ELR (cell line): ENCODE data around the gene HIVEP3.

Experiments
- DNase-seq: peaks from one replicate; pipeline ENCODE4 v3.0.0-alpha.2; 2015; ENCODE audit warnings: low read depth

The HIVEP3 gene

DNA sequence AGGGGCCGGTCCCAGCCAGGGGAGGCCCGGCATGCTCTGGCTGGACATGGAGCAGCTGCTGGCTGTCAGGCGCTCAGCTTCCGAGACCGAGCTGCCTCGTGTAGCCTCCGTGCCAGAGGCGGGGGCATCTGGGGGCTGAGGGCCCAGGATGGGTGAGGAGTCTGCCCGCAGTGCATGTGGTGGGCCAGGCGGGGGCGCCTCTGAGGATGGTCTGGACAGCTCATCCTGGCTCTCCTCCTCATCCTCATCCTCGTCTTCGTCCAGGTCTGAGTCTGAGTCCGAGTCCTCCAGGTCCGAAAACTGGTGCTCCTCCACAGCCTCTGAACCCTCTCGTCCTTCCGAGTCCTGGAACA lies 405.4 kb downstream of the HIVEP3 start:
- no peak for DNase-seq

GRCh38 chr1:41512701-41513382 lies 405.9 kb downstream of the HIVEP3 start:
- DNase-seq: no peak

DNA sequence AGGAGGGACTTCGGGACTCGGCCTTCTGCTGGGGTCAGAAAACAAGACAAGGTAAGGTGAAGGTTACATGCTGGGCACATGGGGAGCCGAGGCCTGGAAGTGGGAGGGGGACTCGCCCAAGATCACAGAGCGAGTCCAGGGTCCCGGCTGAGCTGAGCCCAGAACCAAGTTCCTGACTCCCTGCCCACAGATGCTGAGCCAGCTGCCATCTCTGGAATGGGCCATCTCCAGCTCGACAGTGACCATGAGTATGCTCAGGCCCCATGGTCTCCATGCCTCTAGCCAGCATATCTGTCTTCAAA lies 407.5 kb downstream of the HIVEP3 start:
- DNase-seq: no peak

- no peak for DNase-seq
Observed at GRCh38 chr1:41510531-41511238, 408.0 kb downstream of the HIVEP3 start.

DNA sequence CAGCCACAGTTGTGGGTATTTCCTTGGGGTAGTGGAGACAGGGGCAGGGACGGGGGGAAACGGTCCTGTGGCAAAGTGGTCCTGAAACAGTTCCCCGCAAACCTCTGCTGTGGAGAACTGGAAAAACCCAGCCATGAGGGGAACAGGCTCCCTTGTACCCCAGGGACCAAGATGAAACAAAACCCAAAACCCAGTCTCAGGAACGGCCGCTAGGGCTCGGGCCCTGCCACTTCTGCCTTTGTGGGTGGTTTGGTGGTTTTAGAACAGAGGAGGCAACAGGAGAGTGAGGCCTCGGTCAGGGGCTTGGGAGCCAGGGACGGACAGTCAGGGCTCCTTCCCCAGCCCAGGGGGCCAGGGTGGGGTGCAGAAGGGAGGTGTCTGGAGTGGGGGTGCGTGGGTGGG lies 409.5 kb downstream of the HIVEP3 start:
- no peak for DNase-seq

- DNase-seq: no peak
Observed at GRCh38 chr1:41508290-41508689, 410.4 kb downstream of the HIVEP3 start.

DNA sequence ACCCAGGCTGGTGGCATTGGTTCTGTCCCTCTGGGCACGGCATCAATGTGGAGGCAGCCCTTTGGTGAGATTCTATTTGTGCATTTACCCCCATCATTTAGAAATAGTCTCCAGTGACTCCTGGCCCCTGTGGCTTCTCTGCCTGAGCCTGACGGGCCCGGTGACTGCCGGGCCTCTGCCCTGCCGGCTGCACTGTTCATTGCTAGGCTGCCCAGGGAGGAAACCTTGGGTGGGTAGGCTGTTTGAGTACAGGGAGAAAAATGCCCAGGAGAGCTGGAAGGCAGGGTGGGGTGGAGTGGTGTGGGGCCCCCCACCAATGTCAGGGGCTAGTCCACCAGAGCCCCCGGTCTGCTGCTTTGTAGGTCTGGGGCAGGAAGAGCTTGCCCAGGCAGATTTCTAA lies 410.9 kb downstream of the HIVEP3 start:
- DNase-seq: no peak

DNA sequence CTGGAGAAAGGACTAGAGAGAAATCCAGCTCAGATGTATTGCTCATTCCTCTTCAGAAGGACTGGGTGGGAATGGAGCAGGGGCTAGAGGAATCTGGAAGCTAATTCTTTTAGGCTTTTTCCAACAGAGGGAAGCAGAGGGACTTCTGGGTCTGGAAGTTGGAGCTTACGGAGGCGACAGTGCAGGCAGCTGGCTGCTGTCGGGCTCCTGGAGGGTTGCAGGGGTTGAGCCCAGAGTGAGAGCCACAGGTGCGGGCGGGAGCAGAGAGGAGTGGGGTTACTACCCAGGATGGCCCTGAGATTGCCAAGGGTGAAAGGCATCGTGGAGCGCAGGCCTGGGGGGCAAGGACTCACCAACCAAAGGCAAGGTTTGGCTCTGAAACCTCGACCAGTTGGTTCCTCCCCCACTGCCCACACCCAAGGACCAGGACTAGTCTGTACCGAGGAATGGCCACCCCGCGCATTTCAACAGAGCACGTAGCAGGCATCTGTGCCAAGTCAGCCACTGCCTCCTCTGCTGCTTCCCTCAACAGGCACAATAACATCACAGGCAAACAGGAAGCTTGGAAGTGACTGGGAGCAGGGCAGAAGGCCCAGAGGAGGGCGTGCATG lies 411.5 kb downstream of the HIVEP3 start:
- no peak for DNase-seq

GRCh38 chr1:41504114-41505035 lies 414.3 kb downstream of the HIVEP3 start:
- DNase-seq: no peak

DNA sequence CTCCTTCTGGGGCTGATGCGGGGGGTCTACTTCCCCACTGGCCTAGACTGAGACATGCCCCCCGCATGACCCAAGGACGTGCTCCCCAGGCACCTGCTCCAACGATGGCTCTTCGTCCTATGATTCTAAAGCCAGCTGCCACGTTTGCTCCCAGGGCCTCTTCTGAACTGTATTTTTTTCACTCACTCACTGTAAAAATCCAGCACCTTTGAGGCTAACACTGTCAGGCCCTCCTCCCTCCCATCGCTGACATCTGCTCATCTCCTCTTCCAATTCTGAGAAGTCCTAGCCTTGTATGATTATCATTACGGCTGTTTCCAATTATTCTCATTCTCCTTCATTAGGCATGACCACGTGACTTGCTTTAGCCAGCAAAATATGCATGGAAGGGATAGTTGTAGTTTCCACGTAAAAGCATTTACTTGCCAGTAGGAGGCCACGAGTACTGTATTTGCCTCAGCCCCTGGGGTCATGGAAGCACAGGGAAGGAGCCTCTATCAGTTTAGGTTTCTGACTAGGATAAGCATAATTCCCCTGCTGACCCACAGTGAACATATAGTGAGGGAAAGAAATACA lies 415.1 kb downstream of the HIVEP3 start:
- DNase-seq: peak; percentile 41

GRCh38 chr1:41502912-41503311 lies 415.8 kb downstream of the HIVEP3 start:
- no peak for DNase-seq

DNA sequence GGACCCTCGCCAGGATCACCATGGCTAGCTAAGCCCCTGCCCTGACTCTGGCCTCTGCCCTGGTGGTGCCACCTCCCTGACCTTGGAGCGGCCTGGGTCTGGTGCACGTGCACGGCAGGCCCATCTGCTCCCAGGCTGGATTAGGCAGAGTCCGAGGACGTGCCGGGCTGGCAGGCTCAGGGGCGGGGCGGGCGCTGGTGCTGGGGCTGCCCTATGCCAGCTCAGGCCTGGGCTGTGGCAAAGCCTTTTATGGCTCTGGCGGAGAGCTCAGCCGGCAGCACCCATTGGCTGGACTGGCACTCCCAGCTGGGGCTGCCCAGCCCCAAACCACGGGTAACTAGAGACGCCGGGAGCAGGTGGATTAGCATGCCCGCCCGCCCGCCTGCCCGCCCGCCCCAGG lies 417.1 kb downstream of the HIVEP3 start:
- no peak for DNase-seq

DNA sequence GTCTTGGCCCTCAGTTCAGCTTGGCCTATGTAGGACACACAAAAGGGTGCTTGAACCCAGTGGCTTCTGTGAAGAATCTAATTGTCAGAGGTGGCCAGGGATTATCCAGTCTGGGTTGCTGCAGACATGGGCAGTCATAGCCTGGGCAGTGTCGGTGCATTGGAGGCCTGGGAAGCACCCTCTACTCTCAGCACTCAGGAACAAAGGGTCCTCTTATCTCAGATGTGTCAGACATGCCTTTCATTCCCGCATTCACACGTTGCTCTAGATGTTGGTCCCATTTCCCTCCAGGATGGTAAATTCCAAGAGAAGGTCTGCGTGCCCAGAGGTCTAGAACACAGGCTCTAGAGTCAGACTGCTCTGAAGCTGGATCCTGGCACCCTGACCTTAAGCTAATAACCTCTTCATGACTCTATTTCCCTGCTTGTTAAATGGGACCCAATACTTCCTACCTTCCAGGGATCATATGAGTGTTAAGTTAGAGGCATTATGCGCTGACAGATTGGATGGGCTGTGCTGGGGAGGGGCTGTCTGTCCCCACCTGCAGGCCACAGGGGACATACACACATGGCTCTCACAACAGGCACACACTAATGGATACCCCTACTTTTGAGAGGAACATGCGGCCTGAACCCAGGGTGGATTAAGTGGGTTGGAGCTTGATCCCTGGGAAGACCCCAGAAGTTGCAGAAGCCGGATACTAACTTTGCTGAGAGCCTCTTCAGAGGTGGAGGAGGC lies 417.8 kb downstream of the HIVEP3 start:
- DNase-seq: no peak

DNA sequence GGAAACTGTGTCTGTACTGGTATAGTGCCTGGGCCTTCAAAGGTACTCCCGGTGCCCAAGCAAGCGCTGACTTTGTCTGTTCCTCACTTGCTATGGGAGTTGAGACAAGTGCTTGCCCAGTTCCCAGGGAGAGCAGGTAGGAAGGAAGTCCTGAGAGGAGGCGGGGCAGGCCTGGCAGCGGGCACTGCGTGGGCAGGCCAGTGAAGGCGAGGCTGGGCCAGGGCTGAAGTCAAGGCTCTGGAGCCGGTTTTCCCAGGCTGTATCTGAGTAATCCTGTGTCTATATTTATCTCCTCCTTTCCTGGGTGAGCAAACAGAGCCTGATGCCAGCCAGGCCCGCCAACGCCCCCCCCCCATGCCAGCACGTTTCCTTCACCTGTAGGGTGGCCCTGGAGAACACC lies 418.3 kb downstream of the HIVEP3 start:
- DNase-seq: no peak

DNA sequence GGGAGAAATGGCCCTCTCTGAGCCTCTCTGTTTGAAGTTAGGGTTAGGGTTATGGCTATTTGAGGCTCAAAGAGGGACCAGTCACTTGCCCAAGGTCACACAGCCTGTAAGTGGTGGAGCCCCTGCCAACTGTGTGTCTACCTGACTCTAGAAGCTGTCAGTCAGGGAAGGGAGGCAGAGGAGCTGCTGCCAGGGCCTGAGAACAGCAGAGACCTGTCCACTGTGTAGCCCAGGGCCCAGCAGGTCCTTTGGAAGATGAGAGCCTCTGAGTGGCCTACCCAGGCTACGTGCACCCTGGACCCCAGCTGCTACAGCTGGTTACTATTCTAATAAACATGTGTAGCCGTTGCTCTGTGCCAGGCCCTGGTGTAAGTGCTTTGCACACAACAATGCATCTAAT lies 419.1 kb downstream of the HIVEP3 start:
- DNase-seq: no peak

- peak; percentile 29 for DNase-seq
Observed at GRCh38 chr1:41498804-41499203, 419.9 kb downstream of the HIVEP3 start.

DNA sequence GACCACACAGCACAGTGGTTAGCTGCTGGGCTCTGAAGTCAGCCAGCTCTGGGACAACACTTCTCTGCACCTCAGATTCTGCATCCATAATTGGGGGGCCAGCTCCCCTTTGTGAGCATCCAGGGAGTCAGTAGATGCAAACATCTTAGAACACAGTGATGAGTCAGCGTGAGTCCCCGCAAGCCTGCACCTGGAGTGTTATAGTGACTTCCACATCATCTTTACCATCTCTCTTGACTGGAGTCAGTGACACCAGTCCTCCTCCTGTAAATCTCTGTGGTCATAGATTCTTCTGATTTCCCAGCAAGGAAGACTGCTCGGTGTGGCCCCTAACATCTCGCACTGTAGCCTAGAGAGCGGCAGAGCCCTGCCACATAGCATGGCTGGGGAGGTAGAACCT lies 420.3 kb downstream of the HIVEP3 start:
- DNase-seq: peak; percentile 34

DNA sequence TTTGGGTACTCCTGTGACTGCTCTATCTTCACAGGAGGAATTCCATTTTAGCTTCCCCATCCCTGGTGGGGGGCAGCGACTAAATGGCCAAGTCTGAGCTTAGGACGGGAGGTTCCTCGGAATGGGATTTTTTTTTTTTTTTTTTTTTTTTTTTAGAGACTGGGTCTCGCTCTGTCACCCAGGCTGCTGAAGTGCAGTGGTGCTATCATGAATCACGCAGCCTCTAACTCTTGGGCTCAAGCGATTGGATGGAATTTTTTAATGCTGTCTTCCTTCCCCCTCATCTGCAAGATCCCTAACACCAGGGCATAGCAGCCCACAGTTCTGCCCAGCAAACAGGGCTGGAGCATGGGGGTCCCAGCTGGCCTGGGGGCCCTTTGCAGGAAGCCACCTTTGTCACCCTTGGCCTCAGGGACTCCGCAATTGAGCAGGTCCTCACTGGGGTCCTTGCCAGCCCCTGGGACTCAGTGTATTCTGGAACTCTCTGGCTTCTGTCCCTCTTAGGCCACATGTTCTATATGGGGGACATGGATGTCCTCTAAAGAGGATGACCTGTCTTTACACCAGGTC lies 421.2 kb downstream of the HIVEP3 start:
- no peak for DNase-seq

- no peak for DNase-seq
Observed at GRCh38 chr1:41497056-41497440, 421.7 kb downstream of the HIVEP3 start.

DNA sequence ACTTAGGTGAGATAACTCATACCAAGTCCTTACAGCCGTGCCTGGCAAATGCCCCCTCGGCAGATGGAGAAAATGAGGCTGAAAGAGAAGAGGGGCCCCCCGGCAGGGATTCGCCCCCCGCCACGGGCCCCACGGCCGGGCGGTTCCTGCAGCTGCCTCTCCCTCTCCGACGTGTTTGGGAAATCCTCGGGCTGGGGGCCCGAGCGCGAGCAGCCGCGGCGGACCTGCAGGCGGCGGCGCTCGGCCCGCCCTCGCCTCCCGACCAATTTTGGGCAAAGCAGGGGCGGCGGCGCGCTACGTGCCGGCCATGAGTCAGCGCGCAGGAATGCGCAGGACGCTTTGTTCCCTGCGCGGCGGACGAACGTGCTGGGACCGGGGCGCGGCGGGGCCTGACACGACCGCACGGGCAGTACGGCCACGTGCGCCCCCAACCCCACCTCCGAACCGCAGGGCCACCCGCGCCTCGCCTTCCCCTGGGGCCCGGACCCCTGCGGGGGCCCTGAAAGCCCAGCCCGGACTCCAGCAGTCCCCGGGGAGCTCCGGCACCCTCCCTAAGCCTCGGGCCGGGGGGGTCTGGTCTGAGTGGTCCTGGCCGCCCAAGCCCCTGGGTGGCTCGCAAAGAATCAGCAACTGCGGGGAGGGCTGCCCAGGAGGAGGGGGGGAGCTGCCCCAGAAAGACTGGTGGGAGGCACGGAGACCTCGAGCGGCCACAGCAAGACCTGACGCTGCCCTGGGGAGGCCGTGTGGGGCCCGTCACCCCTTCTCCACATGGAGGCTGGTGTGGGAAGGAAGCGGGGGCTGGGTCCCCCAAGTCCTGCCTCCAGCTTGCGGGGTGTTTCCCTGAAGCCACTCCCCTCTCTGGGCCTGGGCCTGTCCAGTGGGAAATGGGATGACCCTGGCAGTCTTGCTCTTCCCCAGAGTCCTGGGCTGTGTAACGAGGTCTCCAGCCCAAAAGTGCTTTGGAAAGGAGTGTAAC lies 422.4 kb downstream of the HIVEP3 start:
- DNase-seq: peak; percentile 91
